Activated naive CD8-positive, alpha-beta T cell treated with anti-CD3 and anti-CD28 coated beads, Interleukin-2, amount 50 U/mL, for 16 hours (primary cell): Measurements from ENCODE around the gene DLG2.

Experiments
- DNase-seq: peaks from one replicate; pipeline ENCODE4 v3.0.0-alpha.2; 2020; ENCODE audit warnings: low read depth, low spot score

DLG2 gene

DNA sequence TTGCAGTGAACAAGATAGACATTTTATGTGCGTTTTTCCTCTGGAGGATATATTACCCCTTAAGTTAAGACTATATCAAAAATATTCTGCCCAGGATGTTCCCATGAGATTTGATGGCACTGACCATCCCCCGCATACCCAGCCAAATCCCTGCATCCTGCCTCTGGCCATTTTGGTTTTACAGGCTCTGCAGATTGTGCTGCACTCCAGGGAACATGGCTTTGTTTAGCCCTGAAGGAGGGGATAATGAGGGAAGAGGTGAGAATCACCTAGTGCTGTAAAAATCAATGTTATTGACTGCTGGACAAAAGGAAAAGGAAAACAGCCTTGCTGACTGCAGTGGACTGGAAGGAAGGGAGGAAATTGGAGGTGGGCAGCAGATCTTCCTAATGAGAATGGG is 717.4 kb downstream of the DLG2 start:
- no peak for DNase-seq

DNA sequence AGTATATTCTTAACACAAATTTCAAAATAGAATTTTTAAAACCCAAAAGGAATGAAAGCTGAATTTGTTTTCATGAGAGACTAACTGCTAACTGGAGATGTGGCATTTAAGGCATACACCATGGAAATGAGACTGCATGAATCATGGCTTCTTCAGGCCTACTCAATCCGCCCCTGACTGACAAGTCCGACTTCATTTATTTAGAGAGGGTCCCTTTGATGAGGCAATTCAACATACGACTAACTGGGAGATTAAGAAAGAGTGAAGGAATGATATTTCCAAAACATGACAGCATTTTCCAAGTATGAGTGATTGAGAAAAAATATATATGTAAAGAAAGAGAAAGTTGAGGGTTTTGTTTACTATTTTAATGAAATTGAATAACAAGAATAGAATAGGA is 720.1 kb downstream of the DLG2 start:
- no peak for DNase-seq

DNA sequence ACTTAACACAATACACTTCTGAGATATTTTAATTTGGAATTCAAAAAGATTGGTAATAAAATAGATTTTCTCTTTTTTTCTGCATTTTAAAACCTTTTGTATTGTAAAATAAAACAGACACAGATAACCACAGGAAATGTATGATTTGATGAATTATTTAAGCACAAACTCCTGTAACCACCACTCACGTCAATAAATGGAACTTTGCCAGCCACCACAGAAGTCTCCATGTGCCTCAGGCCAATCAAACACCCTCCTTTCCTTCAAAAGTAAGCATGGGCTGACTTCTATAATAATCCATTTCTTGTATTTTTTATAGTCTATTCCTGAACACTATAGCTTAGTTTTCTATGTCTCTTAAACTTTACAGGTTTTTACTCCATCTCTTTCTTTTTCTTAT is 721.7 kb downstream of the DLG2 start:
- no peak for DNase-seq

GRCh38 chr11:84902445-84902844 is 724.7 kb downstream of the DLG2 start:
- DNase-seq, result no peak

- no peak for DNase-seq
Measured at GRCh38 chr11:84901991-84902390, 725.2 kb downstream of the DLG2 start.

DNA sequence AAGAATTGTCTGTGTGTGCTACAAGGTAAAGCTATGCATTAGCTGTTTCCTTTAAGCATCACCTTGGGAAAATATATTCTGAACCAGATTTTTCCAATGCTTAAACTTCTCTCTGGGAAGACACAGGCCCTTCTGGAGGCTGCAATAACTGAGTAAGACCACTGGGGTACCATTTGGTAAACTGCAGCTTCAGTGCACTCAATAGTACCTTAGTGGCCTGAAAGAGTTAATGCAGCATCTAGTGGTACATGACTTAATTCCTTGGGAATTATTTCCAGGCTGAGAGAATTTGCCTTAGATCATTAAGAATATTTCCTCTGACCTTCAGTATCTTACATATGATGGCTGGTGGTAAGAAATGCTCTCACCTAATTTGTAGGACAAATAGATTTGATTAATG is 727.4 kb downstream of the DLG2 start:
- no peak for DNase-seq

- no peak for DNase-seq
Measured at GRCh38 chr11:84899134-84899533, 728.0 kb downstream of the DLG2 start.

GRCh38 chr11:84894666-84895065 is 732.5 kb downstream of the DLG2 start:
- no peak for DNase-seq

DNA sequence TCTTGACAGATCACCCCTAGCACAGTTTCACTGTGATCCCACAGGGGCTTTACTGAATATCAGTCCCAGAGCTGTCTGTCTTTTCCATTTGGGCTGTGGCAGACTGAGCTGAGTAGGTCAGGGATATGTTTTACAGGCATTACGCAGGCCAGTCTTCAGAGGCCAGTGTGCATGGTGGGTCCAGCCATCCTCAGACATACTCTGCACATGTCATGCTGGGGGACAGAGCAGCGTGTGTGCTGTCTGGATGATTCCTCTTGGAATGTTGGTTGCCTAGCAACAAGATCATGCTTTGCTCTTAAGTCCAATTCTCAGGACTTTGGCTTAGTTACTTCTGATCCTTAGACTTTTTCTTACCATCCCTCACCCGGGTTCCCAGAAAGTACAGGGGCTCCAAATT is 736.5 kb downstream of the DLG2 start:
- DNase-seq, result no peak

GRCh38 chr11:84889556-84889955 is 737.6 kb downstream of the DLG2 start:
- no peak for DNase-seq

DNA sequence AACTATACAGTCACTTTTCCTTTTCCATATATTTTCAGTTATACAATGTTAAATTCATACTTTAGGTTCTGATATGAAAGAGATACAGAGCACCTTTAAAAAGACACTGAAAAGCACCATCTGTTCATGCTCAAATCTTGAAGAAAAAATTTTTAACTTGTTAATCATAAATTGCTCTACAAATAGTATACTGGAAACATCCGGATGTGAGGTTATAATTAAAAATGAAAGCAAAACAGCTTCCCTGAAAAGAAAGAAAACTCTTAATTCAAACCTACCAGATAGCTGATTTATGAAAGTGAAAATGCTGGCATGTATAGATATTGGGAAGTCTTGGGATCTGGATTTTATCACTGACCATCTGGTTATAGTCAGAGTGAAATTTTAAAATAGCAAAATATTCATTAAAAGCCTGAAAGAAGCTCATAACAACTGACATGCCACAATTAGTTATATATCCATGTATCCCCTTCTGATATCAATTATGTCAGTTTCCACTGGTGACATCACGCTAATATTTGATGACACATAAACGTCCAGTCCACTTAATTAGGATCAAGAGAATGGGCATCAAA is 740.0 kb downstream of the DLG2 start:
- DNase-seq, result no peak

DNA sequence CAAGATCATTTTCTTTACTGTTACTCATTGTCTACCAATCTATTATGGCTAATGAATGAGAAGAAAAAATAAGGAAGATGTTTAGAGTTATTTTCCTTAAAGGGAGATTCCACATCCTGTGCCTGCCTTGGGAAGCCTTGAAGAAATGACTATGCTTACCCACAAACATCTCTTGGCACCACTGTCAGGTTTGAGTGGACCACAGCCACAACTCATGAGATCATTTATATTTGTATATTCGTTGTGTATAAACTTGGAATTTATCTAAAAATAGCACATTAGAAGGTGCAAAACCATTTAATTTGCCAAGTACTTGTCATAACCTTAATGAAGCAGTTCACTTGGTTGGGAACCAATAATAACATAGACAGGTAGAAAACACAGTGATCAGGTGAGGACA is 740.8 kb downstream of the DLG2 start:
- no peak for DNase-seq

- no peak for DNase-seq
Measured at GRCh38 chr11:84884836-84885235, 742.3 kb downstream of the DLG2 start.

- DNase-seq, result no peak
Measured at GRCh38 chr11:84882056-84882455, 745.1 kb downstream of the DLG2 start.

DNA sequence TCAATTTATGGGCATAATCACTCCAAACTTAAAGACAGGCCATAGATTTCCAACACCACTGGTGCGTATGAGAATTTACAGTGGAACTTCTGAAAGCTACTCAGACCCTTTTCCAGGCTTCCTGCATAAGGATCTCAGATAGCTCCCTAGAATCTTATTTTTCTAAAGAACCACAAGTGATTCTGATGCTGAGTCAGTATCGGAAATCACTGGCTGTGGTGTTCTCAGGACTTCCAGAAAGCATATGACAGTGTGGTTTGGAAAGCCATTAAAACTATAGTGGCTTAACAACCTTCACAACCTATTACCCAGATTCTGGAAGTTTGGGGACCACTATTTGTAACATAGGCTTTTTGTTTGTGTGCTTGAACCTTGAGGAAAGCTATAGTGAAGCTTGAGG is 756.0 kb downstream of the DLG2 start:
- no peak for DNase-seq

GRCh38 chr11:84870486-84870885 is 756.7 kb downstream of the DLG2 start:
- no peak for DNase-seq

DNA sequence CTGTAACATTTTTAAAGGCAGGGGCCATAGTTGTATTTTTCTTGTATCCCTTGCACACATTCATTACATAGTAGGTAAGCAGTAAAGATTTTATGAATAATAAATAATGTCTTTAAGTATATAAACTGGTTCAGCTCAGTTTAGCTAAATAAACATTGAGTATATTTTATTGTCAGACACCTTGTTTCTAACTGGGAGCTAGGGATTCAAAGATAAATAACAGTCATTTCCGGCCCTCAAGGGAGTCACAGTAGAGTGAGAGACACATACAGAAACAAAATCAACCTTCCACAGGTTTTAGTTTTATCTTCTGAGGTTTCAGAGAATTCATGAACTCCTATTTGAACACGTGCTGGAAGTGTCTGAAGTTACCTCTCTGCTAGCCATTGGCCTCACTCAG is 760.2 kb downstream of the DLG2 start:
- DNase-seq, result no peak

DNA sequence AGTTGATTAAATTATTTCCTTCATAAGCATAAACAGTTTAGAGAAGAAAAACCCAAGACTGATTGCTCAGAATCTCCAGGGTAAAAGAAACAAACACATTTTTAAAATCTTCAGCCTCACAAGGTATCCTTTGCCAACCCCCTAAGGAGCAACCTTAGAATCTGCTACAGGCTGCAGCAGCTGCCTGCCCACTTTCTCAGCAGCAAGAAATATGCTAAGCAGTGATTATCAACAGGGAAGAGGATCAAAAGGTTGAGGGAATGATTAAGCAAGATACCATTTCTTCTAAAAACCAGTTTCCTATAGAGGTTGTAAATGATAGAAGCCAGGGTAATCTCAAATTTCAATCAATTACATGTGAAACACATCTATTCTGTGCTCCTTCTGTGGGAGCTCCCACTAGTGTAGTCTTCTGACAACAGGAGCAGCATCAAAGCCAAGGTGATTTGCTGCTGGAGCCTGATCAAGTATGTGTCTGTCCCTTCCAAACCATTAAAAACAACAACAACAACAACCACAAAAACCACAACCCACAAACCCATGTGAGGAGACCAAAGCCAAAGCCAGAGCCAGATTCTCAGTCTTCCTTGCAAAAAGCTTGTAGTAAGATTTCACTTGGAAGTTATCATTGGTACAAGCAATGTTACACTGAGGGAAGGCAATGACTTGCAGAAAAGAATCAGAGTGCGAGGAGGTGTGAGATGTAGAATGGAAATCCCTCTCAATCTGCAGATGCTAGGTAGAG is 761.2 kb downstream of the DLG2 start:
- no peak for DNase-seq

- DNase-seq, result no peak
Measured at GRCh38 chr11:84865257-84865656, 761.9 kb downstream of the DLG2 start.

GRCh38 chr11:84857746-84858145 is 769.4 kb downstream of the DLG2 start:
- no peak for DNase-seq

DNA sequence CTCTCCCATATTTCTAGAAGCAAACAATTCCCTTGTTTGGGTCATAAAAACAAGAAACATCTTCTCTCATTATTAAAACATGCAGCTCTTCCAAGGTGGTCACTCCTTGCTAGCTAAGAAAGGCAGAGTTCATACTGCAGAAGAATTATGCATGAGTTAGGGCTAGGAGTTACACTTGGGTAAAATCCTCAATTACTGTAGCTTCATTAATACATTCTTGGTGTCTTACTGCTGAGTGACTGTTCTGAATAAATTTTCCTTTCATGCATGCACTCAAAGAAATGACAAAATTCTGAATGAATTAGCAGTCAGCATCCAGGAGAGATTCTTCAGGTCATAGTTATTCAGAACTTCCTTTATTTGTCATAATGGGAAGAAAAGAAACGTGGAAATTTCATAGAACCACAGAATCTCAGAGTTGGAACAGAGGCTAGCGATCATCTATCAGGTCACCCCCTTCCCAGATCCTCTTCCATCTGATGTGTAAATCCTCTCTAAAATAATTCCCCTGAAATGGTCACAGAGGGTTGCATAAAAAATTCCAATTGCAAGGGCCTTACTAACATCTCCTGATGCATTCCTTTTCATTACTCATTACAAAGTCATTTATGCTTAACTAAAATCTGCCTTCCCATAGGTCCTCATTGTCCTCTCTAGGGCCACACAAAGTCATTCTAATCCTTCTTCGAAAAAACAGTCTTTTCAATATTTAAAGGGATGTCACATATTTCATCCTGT is 771.5 kb downstream of the DLG2 start:
- no peak for DNase-seq

DNA sequence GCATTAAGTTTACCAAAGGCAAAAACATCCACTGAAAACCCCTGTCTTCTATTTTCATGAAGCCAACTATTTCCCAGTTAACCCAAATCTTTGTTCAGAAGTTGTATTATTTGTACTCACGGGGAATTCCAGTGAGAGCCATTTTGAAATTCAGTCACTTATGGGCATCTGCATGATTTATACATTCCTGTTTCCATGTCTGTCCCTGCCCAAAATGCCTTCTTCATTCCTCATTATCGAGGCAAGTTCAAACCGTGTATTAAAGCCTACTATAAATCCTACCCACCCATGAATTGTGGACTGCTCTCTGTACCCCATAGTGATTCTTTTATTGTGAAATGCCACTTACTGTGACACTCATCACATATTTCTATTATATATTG is 772.7 kb downstream of the DLG2 start:
- no peak for DNase-seq

DNA sequence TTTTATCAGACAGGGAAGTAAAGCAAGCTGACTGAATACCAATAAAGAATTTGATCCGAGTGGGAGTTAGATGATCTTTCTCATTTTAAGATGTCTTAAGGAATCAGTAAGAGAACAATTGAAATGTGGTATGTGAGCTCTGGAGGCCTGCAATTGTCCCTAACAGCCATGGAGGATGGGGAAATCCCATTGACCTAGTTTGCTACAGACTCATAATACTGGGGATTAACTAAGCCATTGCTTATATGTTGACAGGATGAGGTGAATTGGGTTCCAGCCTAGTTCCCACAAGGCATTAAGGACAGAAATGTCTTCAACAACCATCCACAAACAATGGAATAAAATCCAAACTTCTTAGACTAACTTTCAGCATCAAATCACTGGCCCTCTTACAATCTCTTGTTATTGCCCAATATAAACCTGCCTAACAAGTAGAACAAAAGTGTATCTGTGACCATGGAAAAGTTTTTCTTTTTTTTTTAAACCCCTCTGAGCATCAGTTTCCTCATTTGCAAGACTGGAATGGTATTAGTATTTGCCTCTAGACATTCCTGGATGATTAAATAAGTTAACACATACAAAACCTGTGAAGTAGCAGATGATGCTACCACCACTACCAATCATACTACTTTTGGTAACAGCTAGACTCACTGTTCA is 773.2 kb downstream of the DLG2 start:
- no peak for DNase-seq
